GM19324 (cell line): ENCODE measurements around the gene ESPN.

Experiments used
- ATAC-seq: cut with Tn5 transposase; IDR thresholded peaks from one replicate; pipeline ENCODE4 v1.9.1; 2021; ENCODE audit warnings: mild to moderate bottlenecking, moderate library complexity; ENCODE audit not compliant: unreplicated experiment, low FRiP score

The ESPN gene

GRCh38 chr1:6401673-6402072 is 22.9 kb upstream of the ESPN start:
- ATAC-seq, result no peak

- no peak for ATAC-seq
These were observed 16.6 kb upstream of the ESPN start for GRCh38 chr1:6408023-6408422.

- no peak for ATAC-seq
These were observed 15.5 kb upstream of the ESPN start for GRCh38 chr1:6409053-6409452.

GRCh38 chr1:6409733-6410132 is 14.8 kb upstream of the ESPN start:
- no peak for ATAC-seq

- ATAC-seq, result no peak
These were observed 14.2 kb upstream of the ESPN start for GRCh38 chr1:6410248-6410893.

- no peak for ATAC-seq
These were observed 11.7 kb upstream of the ESPN start for GRCh38 chr1:6412896-6413295.

- ATAC-seq, result no peak
These were observed 10.1 kb upstream of the ESPN start for GRCh38 chr1:6414443-6414844.

GRCh38 chr1:6414881-6415626 is 9.5 kb upstream of the ESPN start:
- ATAC-seq, result no peak

- ATAC-seq, result no peak
These were observed 8.3 kb upstream of the ESPN start for GRCh38 chr1:6416295-6416656.

- ATAC-seq, result no peak
These were observed 7.7 kb upstream of the ESPN start for GRCh38 chr1:6416906-6417305.

GRCh38 chr1:6417961-6418667 is 6.5 kb upstream of the ESPN start:
- no peak for ATAC-seq

GRCh38 chr1:6418668-6419396 is 5.7 kb upstream of the ESPN start:
- ATAC-seq, result no peak

- ATAC-seq, result no peak
These were observed 5.2 kb upstream of the ESPN start for GRCh38 chr1:6419397-6419803.

- ATAC-seq, result no peak
These were observed 4.6 kb upstream of the ESPN start, which contains the start of gene HES2 for GRCh38 chr1:6419804-6420453. HES2 (minus strand) TSS chr1:6419919; CDS start chr1:6419820, 99 bp downstream.

GRCh38 chr1:6420454-6421042 is 4.0 kb upstream of the ESPN start:
- ATAC-seq, result no peak

- no peak for ATAC-seq
These were observed 3.3 kb upstream of the ESPN start for GRCh38 chr1:6421266-6421665.

- no peak for ATAC-seq
These were observed 1.1 kb upstream of the ESPN start for GRCh38 chr1:6423321-6423999.

GRCh38 chr1:6424000-6424565 is 493 bp upstream of the ESPN start:
- no peak for ATAC-seq

GRCh38 chr1:6425658-6426057 is 1.1 kb downstream of the ESPN start:
- ATAC-seq, result no peak
